ENCODE measurements around the gene HDHD3. TPM values are rescaled to one million over a fixed set of nuclear protein-coding genes. Genes with fewer than 3 reads are reported as not detected.

The HDHD3 gene
- total and polyA plus RNA-seq, 12 donors: 89.1 to 343 (median 194) TPM

DNA sequence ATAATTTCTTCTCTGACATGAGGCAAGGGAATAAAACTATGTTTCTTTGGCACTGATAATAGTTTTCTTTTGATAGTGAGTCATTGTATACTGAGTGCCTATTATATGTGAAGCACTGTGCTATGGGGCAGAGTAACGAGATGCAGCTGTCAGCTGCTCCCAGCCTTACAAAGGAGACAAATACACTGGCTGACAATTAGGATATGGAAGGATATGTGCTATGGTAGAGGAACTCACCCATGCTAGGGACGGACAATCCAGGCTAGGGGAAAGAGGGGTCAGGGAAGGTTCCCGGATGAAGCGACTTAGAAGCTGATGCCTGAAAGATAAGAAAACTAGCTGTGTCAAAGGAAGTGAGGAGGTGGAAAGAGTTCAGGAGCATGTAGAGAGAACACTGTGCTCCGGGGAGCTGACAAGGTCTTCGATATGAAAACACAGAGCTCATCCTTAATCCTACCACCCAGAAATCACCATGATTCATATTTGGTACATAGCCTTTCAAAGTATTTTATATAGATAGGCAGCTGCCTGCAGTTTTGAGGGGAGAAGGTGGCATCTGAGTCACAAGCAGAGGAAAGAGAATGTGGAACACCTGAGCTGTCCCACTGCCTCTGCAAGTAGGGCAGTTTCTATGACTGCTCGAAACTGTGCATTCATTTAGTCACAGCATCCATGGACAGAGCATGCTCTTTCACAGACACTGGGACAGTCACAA lies 15.3 kb downstream of the HDHD3 start:
- Histone ChIP-seq H3K4me1 (replicated peaks in 1 of 2) (peaks cover 6 to 11% of the 10 kb centered on the region in 2 donors), H3K36me3 (replicated peaks in 1 of 2) (no peaks in the 10 kb centered on the region), H3K27ac (no peak overlapping the region), H3K4me3 (no peak overlapping the region), H3K27me3 (no peaks in the 10 kb centered on the region), H3K9me3 (replicated peaks in 1 of 3) (no peaks in the 10 kb centered on the region)
- no peak for DNase-seq
- TF ChIP-seq POLR2A (IDR thresholded peaks at IDR 0.05): no peak
- intact Hi-C loops (cut with DNase I): no loop called here
- 51 to 66% (median 54%) methylated on average over 7 of the region's 7 CpGs for WGBS, 4 donors

DNA sequence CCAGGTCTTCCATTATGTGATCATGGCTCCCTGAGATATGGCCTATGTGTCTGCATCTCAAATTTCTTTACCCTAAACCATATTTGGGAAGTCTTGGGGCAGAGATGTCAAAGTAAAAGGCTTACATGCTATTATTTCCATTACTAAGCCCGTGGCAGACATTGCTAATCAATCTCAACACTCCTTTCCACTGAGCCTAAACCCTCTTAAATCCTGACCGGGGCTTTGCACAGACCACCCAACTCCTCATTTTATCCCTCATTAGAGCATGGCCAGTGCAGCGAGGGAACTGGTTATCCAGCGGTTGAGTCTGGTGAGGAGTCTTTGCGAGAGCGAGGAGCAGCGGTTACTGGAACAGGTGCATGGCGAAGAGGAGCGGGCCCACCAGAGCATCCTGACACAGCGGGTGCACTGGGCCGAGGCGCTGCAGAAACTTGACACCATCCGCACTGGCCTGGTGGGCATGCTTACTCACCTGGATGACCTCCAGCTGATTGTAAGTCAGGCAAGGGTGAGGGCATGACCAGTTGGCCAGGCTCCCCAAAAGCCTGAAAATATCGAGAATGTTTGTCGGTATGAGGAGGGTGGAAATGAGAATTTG lies 16.4 kb downstream of the HDHD3 start:
- no peaks in the 10 kb centered on the region for H3K27me3 ChIP-seq
- no peak for DNase-seq
- no peaks in the 10 kb centered on the region for H3K9me3 ChIP-seq (replicated peaks in 1 of 3)
- no peak overlapping the region for H3K27ac ChIP-seq
- intact Hi-C loops (cut with DNase I): no loop called here
- 88 to 95% (median 91%) methylated on average over 14 to 15 of the region's 15 CpGs for WGBS, 4 donors
- H3K36me3 ChIP-seq (replicated peaks in 1 of 2): no peaks in the 10 kb centered on the region
- no peak overlapping the region for H3K4me3 ChIP-seq
- H3K4me1 ChIP-seq (replicated peaks in 1 of 2): peaks cover 5 to 9% of the 10 kb centered on the region in 2 donors
- TF ChIP-seq, protein P1, sequence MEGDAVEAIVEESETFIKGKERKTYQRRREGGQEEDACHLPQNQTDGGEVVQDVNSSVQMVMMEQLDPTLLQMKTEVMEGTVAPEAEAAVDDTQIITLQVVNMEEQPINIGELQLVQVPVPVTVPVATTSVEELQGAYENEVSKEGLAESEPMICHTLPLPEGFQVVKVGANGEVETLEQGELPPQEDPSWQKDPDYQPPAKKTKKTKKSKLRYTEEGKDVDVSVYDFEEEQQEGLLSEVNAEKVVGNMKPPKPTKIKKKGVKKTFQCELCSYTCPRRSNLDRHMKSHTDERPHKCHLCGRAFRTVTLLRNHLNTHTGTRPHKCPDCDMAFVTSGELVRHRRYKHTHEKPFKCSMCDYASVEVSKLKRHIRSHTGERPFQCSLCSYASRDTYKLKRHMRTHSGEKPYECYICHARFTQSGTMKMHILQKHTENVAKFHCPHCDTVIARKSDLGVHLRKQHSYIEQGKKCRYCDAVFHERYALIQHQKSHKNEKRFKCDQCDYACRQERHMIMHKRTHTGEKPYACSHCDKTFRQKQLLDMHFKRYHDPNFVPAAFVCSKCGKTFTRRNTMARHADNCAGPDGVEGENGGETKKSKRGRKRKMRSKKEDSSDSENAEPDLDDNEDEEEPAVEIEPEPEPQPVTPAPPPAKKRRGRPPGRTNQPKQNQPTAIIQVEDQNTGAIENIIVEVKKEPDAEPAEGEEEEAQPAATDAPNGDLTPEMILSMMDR (IDR thresholded peaks at IDR 0.05): no peak
- TF ChIP-seq POLR2A (IDR thresholded peaks at IDR 0.05): no peak

DNA sequence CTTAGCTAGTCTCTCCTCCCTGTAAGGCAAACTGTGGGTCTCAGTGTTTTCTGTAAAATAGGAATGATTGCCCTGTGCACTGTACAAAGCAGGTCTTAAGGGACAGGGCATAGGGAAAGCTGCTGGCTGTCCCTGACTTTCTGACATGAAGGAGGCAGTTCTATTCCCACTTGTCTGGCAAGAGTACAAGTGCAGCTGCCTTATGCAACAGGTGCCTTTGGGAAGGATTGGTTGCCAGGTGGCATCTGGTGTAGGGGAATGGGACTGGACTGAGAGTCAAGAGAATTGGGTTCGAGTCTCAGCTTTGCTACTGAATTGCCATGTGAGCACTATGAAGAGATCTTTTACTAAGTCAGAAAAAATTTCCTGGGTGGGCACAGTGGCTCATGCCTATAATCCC lies 17.4 kb downstream of the HDHD3 start:
- Histone ChIP-seq H3K4me3 (no peak overlapping the region), H3K9me3 (replicated peaks in 1 of 3) (no peaks in the 10 kb centered on the region), H3K27ac (no peak overlapping the region), H3K27me3 (no peaks in the 10 kb centered on the region), H3K4me1 (replicated peaks in 1 of 2) (no peaks in the 10 kb centered on the region), H3K36me3 (replicated peaks in 1 of 2) (no peaks in the 10 kb centered on the region)
- intact Hi-C loops (cut with DNase I): no loop called here
- TF ChIP-seq POLR2A (IDR thresholded peaks at IDR 0.05): no peak
- TF ChIP-seq, protein P1 (IDR thresholded peaks at IDR 0.05): no peak
- WGBS, 4 donors: 63 to 91% (median 84%) methylated on average over 1 of the region's 1 CpG
- no peak for DNase-seq

DNA sequence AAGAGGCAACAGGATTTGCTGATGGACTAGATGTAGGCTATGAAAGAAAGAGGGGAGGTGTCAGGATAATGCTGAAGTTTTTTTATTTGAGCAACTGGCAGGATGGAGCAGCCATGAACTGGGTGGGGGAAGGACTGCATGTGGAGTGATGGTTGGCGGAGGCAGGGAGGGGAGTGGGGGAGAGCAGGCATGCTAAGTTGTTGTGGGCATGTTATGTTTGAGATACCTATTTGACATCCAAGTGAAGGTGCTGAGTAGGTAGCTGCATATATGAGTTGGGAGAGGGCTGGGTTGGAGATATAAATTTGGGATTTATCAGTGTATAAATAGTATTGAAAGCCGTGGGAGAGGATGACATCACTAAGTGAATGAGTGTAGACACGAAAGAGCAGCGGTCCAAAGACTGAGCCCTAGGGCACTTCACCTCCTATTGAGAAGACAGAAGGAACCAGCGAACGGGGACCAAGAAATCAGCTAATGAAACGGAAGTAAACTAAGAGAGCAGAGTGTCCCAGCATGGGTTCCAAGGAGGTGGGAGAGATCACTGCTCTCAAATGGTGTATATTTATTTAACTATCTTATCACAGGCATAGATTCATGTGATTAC lies 20.0 kb downstream of the HDHD3 start:
- whole genome bisulfite sequencing, 4 donors: 79 to 88% (median 85%) methylated on average over 7 of the region's 7 CpGs
- Histone ChIP-seq H3K27me3 (no peaks in the 10 kb centered on the region), H3K9me3 (replicated peaks in 1 of 3) (no peaks in the 10 kb centered on the region), H3K27ac (no peak overlapping the region), H3K36me3 (replicated peaks in 1 of 2) (no peaks in the 10 kb centered on the region), H3K4me3 (no peak overlapping the region), H3K4me1 (replicated peaks in 1 of 2) (no peaks in the 10 kb centered on the region)
- peak in 1 of 7 donors; percentile 25 for DNase-seq
- TF ChIP-seq POLR2A (IDR thresholded peaks at IDR 0.05): no peak
- TF ChIP-seq, protein P1 (IDR thresholded peaks at IDR 0.05): no peak
- intact Hi-C loops (cut with DNase I): no loop called here

Data from adrenal gland (tissue), 12 donors.